ENCODE results near the gene XCL1. TPM values are rescaled to one million over a fixed set of nuclear protein-coding genes. Genes with fewer than 3 reads are reported as not detected.

XCL1 gene
- total and polyA plus RNA-seq, 2 donors (not counting 3 experiments of a cell fraction or from before 2014, with no cell fraction given), result not detected

DNA sequence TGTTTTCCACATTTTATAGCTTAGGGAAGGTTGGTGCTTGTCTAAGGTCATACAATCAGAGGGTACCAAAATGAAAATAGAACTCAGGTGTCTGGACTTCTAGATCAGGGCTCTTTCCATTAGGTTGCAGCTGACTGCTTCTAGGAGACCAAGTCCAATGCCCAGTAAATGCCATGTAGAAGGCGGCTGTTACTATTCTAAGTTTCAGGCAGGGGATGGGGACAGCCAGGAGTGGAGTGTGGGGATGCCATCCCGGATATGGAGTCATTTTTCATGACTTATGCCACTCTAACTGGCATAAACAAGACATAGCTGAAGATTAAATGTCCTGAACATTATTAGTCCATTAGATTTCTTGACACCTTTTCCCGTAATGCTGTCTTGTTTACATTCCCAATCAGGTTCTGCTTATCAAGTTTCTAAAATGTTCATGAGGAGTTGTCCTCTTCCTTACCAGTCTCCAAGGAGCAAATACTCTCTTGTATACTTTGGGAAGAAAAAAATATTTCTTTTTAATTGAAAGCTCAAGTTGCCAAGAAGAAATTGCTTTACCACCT is 31.5 kb downstream of the XCL1 start:
- no peaks in the 10 kb centered on the region for H3K4me1 ChIP-seq (ENCODE audit: control insufficient read depth, extremely low read depth, insufficient read depth, low read length)
- H3K79me2 ChIP-seq (ENCODE audit: control insufficient read depth, insufficient read depth, low read length), result no peaks in the 10 kb centered on the region
- no TSS peak for BruUV-seq (replicated peaks)
- H4K20me1 ChIP-seq (replicated peaks; ENCODE audit: control insufficient read depth, extremely low read depth, insufficient read depth, low read length), result no peaks in the 10 kb centered on the region
- dilution Hi-C loops (cut with MboI; ENCODE audit: extremely low pct_ligation_motif_present, low sequenced_read_pairs), result no loop called here
- H3K9me1 ChIP-seq (replicated peaks; ENCODE audit: control insufficient read depth, extremely low read depth, insufficient read depth, low read length), result no peaks in the 10 kb centered on the region
- no peak overlapping the region for H3K4me2 ChIP-seq (ENCODE audit: insufficient read depth, low read length)
- intact Hi-C loops (cut with micrococcal nuclease), result loop anchor here (10.0 kb wide), 2 partner anchors 527 to 1107 kb away; partner anchors contain the start of gene SELL
- H3K9ac ChIP-seq (replicated peaks; ENCODE audit: extremely low read depth, insufficient read depth, low read length), result no peak overlapping the region
- ChIA-PET POLR2A (no interaction called here), CTCF (interaction anchor here (0.9 to 3.6 kb wide), 4 partner anchors 12 to 938 kb away, joined by 3 to 30 read pairs (median 3); no protein-coding TSS in a partner anchor)
- FAIRE-seq, result no peak
- no peak overlapping the region for H2AFZ ChIP-seq (ENCODE audit: low read depth, low read length)
- DNase-seq (ENCODE audit: low read depth, low spot score), result no peak
- no peaks in the 10 kb centered on the region for H3K36me3 ChIP-seq (ENCODE audit: control insufficient read depth in 2 of 2, extremely low read depth in 1 of 2, insufficient read depth in 2 of 2, low read length in 2 of 2)
- no peak overlapping the region for H3K27ac ChIP-seq (ENCODE audit: insufficient read depth, low read depth, low read length)
- no peaks in the 10 kb centered on the region for H3K9me3 ChIP-seq (replicated peaks; ENCODE audit: control insufficient read depth, insufficient read depth, low read length)
- TF ChIP-seq, protein P1, sequence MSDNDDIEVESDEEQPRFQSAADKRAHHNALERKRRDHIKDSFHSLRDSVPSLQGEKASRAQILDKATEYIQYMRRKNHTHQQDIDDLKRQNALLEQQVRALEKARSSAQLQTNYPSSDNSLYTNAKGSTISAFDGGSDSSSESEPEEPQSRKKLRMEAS (IDR thresholded peaks at IDR 0.05; ENCODE audit: insufficient read depth, insufficient read length), result no peak
- TF ChIP-seq POLR2AphosphoS5 (IDR thresholded peaks at IDR 0.05; ENCODE audit: insufficient read depth, low read depth, low read length) (no peak), MYC (IDR thresholded peaks at IDR 0.05; ENCODE audit: low read depth, low read length) (no peak)
- H3K27me3 ChIP-seq (ENCODE audit: control insufficient read depth in 2 of 2, insufficient read depth in 2 of 2, low read length in 2 of 2), result peaks cover 0 to 4% of the 10 kb centered on the region in 2 experiments
- no peak overlapping the region for H3K4me3 ChIP-seq (replicated peaks in 1 of 3; ENCODE audit: insufficient read depth in 1 of 3, low read depth in 1 of 3, low read length in 3 of 3)

DNA sequence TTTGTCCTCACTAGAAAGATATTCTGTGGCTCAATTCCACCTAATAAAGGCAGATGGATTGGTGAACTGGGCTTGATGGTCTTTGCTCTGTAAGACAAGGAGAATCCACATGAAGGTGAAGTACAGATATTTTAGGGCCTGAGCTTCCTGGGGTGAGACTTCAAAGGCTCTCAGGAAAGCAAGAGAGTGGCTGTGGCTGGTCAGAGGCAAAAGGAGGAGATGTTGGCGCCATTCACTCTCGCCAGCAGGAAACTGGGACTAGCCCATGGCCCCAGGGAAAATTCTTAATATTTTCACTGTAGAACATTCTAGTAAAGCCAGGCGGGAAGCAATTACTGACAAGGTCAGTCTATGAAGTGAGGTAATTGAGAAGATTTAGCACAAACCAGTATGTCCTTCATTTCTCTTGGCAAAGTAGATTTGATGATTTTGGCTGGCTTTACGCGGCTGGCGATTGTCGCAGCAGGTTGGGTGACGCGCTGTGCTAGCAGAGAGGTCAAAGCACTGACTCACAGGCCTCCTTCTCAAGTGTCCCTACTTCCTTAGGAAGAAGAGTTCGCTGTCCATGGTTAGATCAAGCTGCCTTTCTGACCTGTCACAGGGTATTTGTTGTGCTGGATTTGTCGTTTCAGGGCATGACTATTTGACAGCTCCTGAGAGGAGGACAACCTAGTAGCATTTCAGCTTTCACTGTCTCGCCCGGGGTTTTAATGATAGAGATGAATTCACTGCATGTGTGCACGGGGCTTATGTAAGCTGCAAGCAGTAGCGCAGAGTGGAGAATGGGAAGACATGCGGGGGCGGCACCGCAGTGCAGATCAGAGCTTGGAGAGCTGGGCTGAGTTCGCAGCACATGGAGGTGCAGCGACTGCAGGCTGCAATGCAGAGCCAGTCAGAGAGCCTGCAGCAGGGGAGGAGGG is 32.7 kb downstream of the XCL1 start:
- no TSS peak for BruUV-seq (replicated peaks)
- no peaks in the 10 kb centered on the region for H3K36me3 ChIP-seq (ENCODE audit: control insufficient read depth in 2 of 2, extremely low read depth in 1 of 2, insufficient read depth in 2 of 2, low read length in 2 of 2)
- H3K9me3 ChIP-seq (replicated peaks; ENCODE audit: control insufficient read depth, insufficient read depth, low read length), result no peaks in the 10 kb centered on the region
- TF ChIP-seq MYC (IDR thresholded peaks at IDR 0.05; ENCODE audit: low read depth, low read length) (no peak), POLR2A (IDR thresholded peaks at IDR 0.05; ENCODE audit: low read depth, low read length) (no peak), JUN (IDR thresholded peaks at IDR 0.05; ENCODE audit: borderline replicate concordance, insufficient read depth, insufficient read length, low read depth) (no peak)
- TF ChIP-seq, protein P1 (IDR thresholded peaks at IDR 0.05; ENCODE audit: insufficient read depth, insufficient read length), result no peak
- CTCF ChIA-PET, result interaction anchor here (0.7 to 3.6 kb wide), 7 partner anchors 13 to 937 kb away, joined by 3 to 30 read pairs (median 3); no protein-coding TSS in a partner anchor
- H3K27me3 ChIP-seq (ENCODE audit: control insufficient read depth in 2 of 2, insufficient read depth in 2 of 2, low read length in 2 of 2), result peaks cover 0 to 4% of the 10 kb centered on the region in 2 experiments
- no peak overlapping the region for H3K4me2 ChIP-seq (ENCODE audit: insufficient read depth, low read length)
- FAIRE-seq (no peak), DNase-seq (ENCODE audit: low read depth, low spot score) (peak; percentile 15)
- dilution Hi-C loops (cut with MboI; ENCODE audit: extremely low pct_ligation_motif_present, low sequenced_read_pairs) (no loop called here), intact Hi-C loops (cut with micrococcal nuclease) (loop anchor here (10.0 kb wide), 2 partner anchors 526 to 1106 kb away; partner anchors contain the start of gene SELL)
- no peak overlapping the region for H2AFZ ChIP-seq (ENCODE audit: low read depth, low read length)
- no peaks in the 10 kb centered on the region for H3K79me2 ChIP-seq (ENCODE audit: control insufficient read depth, insufficient read depth, low read length)
- H3K9ac ChIP-seq (replicated peaks; ENCODE audit: extremely low read depth, insufficient read depth, low read length), result no peak overlapping the region
- no peaks in the 10 kb centered on the region for H3K4me1 ChIP-seq (ENCODE audit: control insufficient read depth, extremely low read depth, insufficient read depth, low read length)
- H3K4me3 ChIP-seq (replicated peaks in 1 of 3; ENCODE audit: insufficient read depth in 1 of 3, low read depth in 1 of 3, low read length in 3 of 3), result no peak overlapping the region
- no peak overlapping the region for H3K27ac ChIP-seq (ENCODE audit: insufficient read depth, low read depth, low read length)
- POLR2A ChIA-PET, result interaction anchor here (0.6 kb wide), 1 partner anchor 869 kb away, joined by 6 read pairs; no protein-coding TSS in a partner anchor
- no peaks in the 10 kb centered on the region for H4K20me1 ChIP-seq (replicated peaks; ENCODE audit: control insufficient read depth, extremely low read depth, insufficient read depth, low read length)
- no peaks in the 10 kb centered on the region for H3K9me1 ChIP-seq (replicated peaks; ENCODE audit: control insufficient read depth, extremely low read depth, insufficient read depth, low read length)

All from endothelial cell of umbilical vein (primary cell).